Left renal pelvis (tissue), 4 donors: Measurements from ENCODE around the gene RNU6-8. TPM values are rescaled to one million over a fixed set of nuclear protein-coding genes. Genes with fewer than 3 reads are reported as not detected.

Experiments
- DNase-seq, 4 donors: peaks; one replicate each; pipeline ENCODE4 v3.0.0-alpha.2; 2013; ENCODE audit warnings: low read depth in 4 of 4, low spot score in 3 of 4
- polyA plus RNA-seq, 4 donors: library from polyadenylated mRNA; unstranded; fragments of 120-200 nt; gene quantifications; one replicate each; pipeline ENCODE4 v1.2.1, GENCODE V29; 2013; ENCODE audit not compliant: insufficient read length in 4 of 4

The RNU6-8 gene
- polyA plus RNA-seq, 4 donors: not detected

- no peak for DNase-seq
These were observed 37.0 kb downstream of the RNU6-8 start for GRCh38 chr14:32166029-32166428.

Other genes starting within 250 kb of the RNU6-8 start
- 100 to 1,000 TPM in 2 of 4 donors, 10 to 100 TPM in 2; 75.1 to 122 (median 107) TPM for gene ARHGAP5, start 126.0 kb downstream of the RNU6-8 start, polyA plus RNA-seq
- not detected for gene RNU6-7, start 1.2 kb downstream of the RNU6-8 start, polyA plus RNA-seq
- 1 to 10 TPM; 1.3 to 3.2 (median 2.2) TPM for gene AKAP6, start 126.0 kb upstream of the RNU6-8 start, polyA plus RNA-seq